HepG2 (cell line): ENCODE data around the gene NISCH. TPM values are rescaled to one million over a fixed set of nuclear protein-coding genes. Genes with fewer than 3 reads are reported as not detected.

ENCODE experiments used
- EP300 ChIP-seq, 3 experiments: sonication (generic) in 1 of 3; formaldehyde crosslinking in 1 of 3; IDR thresholded peaks; 2 replicates each; pipeline versions ENCODE4 v1.5.1 to v1.6.1; 2011 to 2020; ENCODE audit warnings: low read depth in 2 of 3, low read length in 2 of 3, borderline replicate concordance in 1 of 3, improper control_type of control experiment in 1 of 3, mild to moderate bottlenecking in 1 of 3, missing genetic modification reagents in 1 of 3, moderate library complexity in 1 of 3
- GATAD1 ChIP-seq: IDR thresholded peaks from 2 replicates; pipeline ENCODE4 v1.6.1; 2016; ENCODE audit warnings: missing genetic modification reagents, missing compliant biosample characterization
- HNRNPUL1 ChIP-seq: fragments of 200-400 bp; formaldehyde crosslinking; IDR thresholded peaks from 2 replicates; pipeline ENCODE4 v1.6.1; 2017; ENCODE audit warnings: low read depth, mild to moderate bottlenecking, low read length, moderate library complexity
- NFKBIZ ChIP-seq: IDR thresholded peaks from 2 replicates; pipeline ENCODE4 v1.6.1; 2018; ENCODE audit warnings: missing genetic modification reagents, missing compliant biosample characterization
- PRDM10 ChIP-seq: sonication (generic); formaldehyde crosslinking; IDR thresholded peaks from 2 replicates; pipeline ENCODE4 v1.4.0; 2020; ENCODE audit warnings: low read depth, missing genetic modification reagents
- RAD21 ChIP-seq: fragments of 450-650 bp; formaldehyde crosslinking; IDR thresholded peaks from 2 replicates; pipeline ENCODE4 v1.5.0; 2020; ENCODE audit warnings: mild to moderate bottlenecking
- REST ChIP-seq, 2 experiments: IDR thresholded peaks; 2 replicates each; pipeline ENCODE4 v1.6.1; 2011 to 2012; ENCODE audit warnings: low read length in 2 of 2, borderline replicate concordance in 1 of 2, low read depth in 1 of 2, mild to moderate bottlenecking in 1 of 2, moderate library complexity in 1 of 2
- RFX5 ChIP-seq: IDR thresholded peaks from 2 replicates; pipeline ENCODE4 v1.6.1; 2011; ENCODE audit warnings: low read depth, low read length, improper control_type of control experiment
- RORA ChIP-seq: sonication (generic); formaldehyde crosslinking; IDR thresholded peaks from 2 replicates; pipeline ENCODE4 v1.5.0; 2020; ENCODE audit warnings: mild to moderate bottlenecking, missing genetic modification reagents, moderate library complexity
- SALL1 ChIP-seq: sonication (generic); formaldehyde crosslinking; IDR thresholded peaks from 2 replicates; pipeline ENCODE4 v1.8.0; 2022; ENCODE audit warnings: mild to moderate bottlenecking, missing genetic modification reagents
- SRSF1 ChIP-seq: fragments of 200-400 bp; formaldehyde crosslinking; optimal IDR thresholded peaks from 2 replicates; pipeline ENCODE3; 2017; ENCODE audit warnings: mild to moderate bottlenecking, low read depth, low read length, moderate library complexity
- THAP7 ChIP-seq: sonication (generic); formaldehyde crosslinking; IDR thresholded peaks from 2 replicates; pipeline ENCODE4 v1.8.1; 2023; ENCODE audit warnings: mild to moderate bottlenecking, missing genetic modification reagents
- ZFX ChIP-seq: sonication (generic); formaldehyde crosslinking; IDR thresholded peaks from 2 replicates; pipeline ENCODE4 v1.4.0; 2020; ENCODE audit warnings: mild to moderate bottlenecking, low read depth, missing genetic modification reagents, moderate library complexity
- ZHX1 ChIP-seq: sonication (generic); formaldehyde crosslinking; IDR thresholded peaks from 2 replicates; pipeline ENCODE4 v1.8.1; 2022; ENCODE audit warnings: low read depth, mild to moderate bottlenecking, missing genetic modification reagents
- ZNF883 ChIP-seq: sonication (generic); formaldehyde crosslinking; IDR thresholded peaks from 2 replicates; pipeline ENCODE4 v1.5.1; 2020; ENCODE audit warnings: mild to moderate bottlenecking, missing genetic modification reagents; ENCODE audit errors: not compliant biosample characterization
- polyA plus RNA-seq, 8 experiments: library from polyadenylated mRNA; depleted of rRNA in 3 of 8; stranded (reverse) in 7 of 8; unstranded in 1 of 8; fragments of >200 nt; fragmentation: Illumina TruSeq in 4 of 8; extraction: Trizol in 4 of 8; gene quantifications; 2 replicates each; pipeline versions ENCODE4 v1.2.1 to v1.2.3, GENCODE V29; 2011 to 2016; ENCODE audit warnings: low read depth in 4 of 8, missing spikeins in 1 of 8, mixed read lengths in 1 of 8; ENCODE audit not compliant: insufficient read depth in 1 of 8
- total RNA-seq, 5 experiments: library from RNA; depleted of rRNA; stranded (reverse); fragments of >200 nt; fragmentation: Illumina TruSeq; extraction: Trizol; gene quantifications; 2 replicates each; pipeline ENCODE4 v1.2.3, GENCODE V29; 2016; ENCODE audit warnings: low read depth in 1 of 5

The NISCH gene
- total and polyA plus RNA-seq, 2 of the 13 experiments (the other 11 are each of a cell fraction or from before 2014, with no cell fraction given), result 27.0 to 47.6 TPM

- TF ChIP-seq ZFX (peak; percentile 84), GATAD1 (CRISPR knock-in tag) (peak; percentile 53; the same call in 1 of the 2 replicates), RAD21 (CRISPR knock-in tag) (no peak), PRDM10 (CRISPR knock-in tag) (peak; percentile 65; the same call in 1 of the 2 replicates), SRSF1 (no peak), ZNF883 (CRISPR knock-in tag) (no peak), NFKBIZ (peak; percentile 74; the same call in 1 of the 2 replicates), RFX5 (no peak), THAP7 (no peak), EP300 (IDR thresholded peaks at IDR 0.05; ENCODE audit: low read depth in 2 of 2, low read length in 2 of 2) (peak in 1 of 2 experiments; percentile 82; a peak in 2 of 4 replicates), EP300 (CRISPR knock-in tag; IDR thresholded peaks at IDR 0.05; ENCODE audit: borderline replicate concordance) (peak; percentile 88), ZHX1 (CRISPR knock-in tag) (peak; percentile 83; the same call in 1 of the 2 replicates), RORA (CRISPR knock-in tag) (no peak), HNRNPUL1 (no peak), SALL1 (CRISPR knock-in tag) (peak; percentile 92), REST (IDR thresholded peaks at IDR 0.05; ENCODE audit: borderline replicate concordance in 1 of 2, low read depth in 1 of 2, low read length in 2 of 2) (no peak; a peak in 1 of 4 replicates)
Measured at GRCh38 chr3:52429779-52430415, 25.5 kb upstream of the NISCH start (continued).
